ENCODE measurements around the gene PRDM16.

GRCh38 chr1:3485016-3485415 lies 416.0 kb downstream of the PRDM16 start:
- no peak for TF ChIP-seq CTCF (IDR thresholded peaks at IDR 0.05)
- no peak for TF ChIP-seq POLR2A (IDR thresholded peaks at IDR 0.05)
- TF ChIP-seq EP300 (IDR thresholded peaks at IDR 0.05; ENCODE audit: low read depth), result no peak
